GM23338 (cell line): ENCODE results near the gene WDR20. TPM values are rescaled to one million over a fixed set of nuclear protein-coding genes. Genes with fewer than 3 reads are reported as not detected.

Experiments used
- ATAC-seq: fragments of 200-7000 bp; cut with Tn5 transposase; 3 replicates; pipeline ENCODE4 v1.9.1; 2020
- DNase-seq: peaks from one replicate; pipeline ENCODE4 v3.0.0-alpha.2; 2015; ENCODE audit warnings: low spot score
- H2AFZ ChIP-seq: fragments of 200-600 bp; sonication (generic); 2 replicates; pipeline ENCODE4 v1.8.0; 2016; ENCODE audit warnings: antibody characterized with exemption, mild to moderate bottlenecking, moderate library complexity
- H3F3A ChIP-seq: fragments of 200-600 bp; sonication (generic); replicated peaks from 2 replicates; pipeline ENCODE4 v1.8.0; 2017; ENCODE audit warnings: antibody characterized with exemption, mixed run types, low read depth
- H3K27ac ChIP-seq: fragments of 200-600 bp; sonication (generic); 2 replicates; pipeline ENCODE4 v1.6.1; 2016; ENCODE audit warnings: low read depth
- H3K27me3 ChIP-seq: fragments of 200-600 bp; sonication (generic); 2 replicates; pipeline ENCODE4 v1.8.0; 2016; ENCODE audit warnings: mild to moderate bottlenecking, mixed run types, moderate library complexity; ENCODE audit not compliant: insufficient read depth
- H3K36me3 ChIP-seq: fragments of 200-600 bp; sonication (generic); 2 replicates; pipeline ENCODE4 v1.8.0; 2016; ENCODE audit warnings: mild to moderate bottlenecking; ENCODE audit not compliant: insufficient read depth
- H3K4me1 ChIP-seq: fragments of 200-600 bp; sonication (generic); 2 replicates; pipeline ENCODE4 v1.8.0; 2016; ENCODE audit warnings: mild to moderate bottlenecking, moderate library complexity; ENCODE audit not compliant: insufficient read depth
- H3K4me2 ChIP-seq: fragments of 200-600 bp; sonication (generic); 2 replicates; pipeline ENCODE4 v1.7.1; 2017; ENCODE audit warnings: mixed run types
- H3K4me3 ChIP-seq: fragments of 200-600 bp; sonication (generic); 2 replicates; pipeline ENCODE4 v1.6.1; 2016; ENCODE audit warnings: mixed run types
- H3K79me2 ChIP-seq: fragments of 200-600 bp; sonication (generic); replicated peaks from 2 replicates; pipeline ENCODE4 v1.8.0; 2017; ENCODE audit warnings: mild to moderate bottlenecking; ENCODE audit not compliant: insufficient read depth
- H3K9me2 ChIP-seq: fragments of 200-600 bp; sonication (generic); 2 replicates; pipeline ENCODE4 v1.8.0; 2017; ENCODE audit not compliant: insufficient read depth
- H4K20me1 ChIP-seq: fragments of 200-600 bp; sonication (generic); replicated peaks from 2 replicates; pipeline ENCODE4 v1.8.0; 2017; ENCODE audit warnings: mild to moderate bottlenecking; ENCODE audit not compliant: insufficient read depth
- H3K27ac Mint-ChIP-seq: 2 replicates; pipeline ENCODE4 v1.8.0; 2020; ENCODE audit warnings: inconsistent platforms, mild to moderate bottlenecking, moderate library complexity, mixed read lengths
- H3K27me3 Mint-ChIP-seq: 3 replicates; pipeline ENCODE4 v1.8.0; 2022; ENCODE audit warnings: low read depth, mild to moderate bottlenecking, moderate library complexity, mixed read lengths, inconsistent platforms; ENCODE audit not compliant: insufficient read depth, poor library complexity
- H3K36me3 Mint-ChIP-seq: 3 replicates; pipeline ENCODE4 v1.8.0; 2021; ENCODE audit warnings: low read depth, mild to moderate bottlenecking, inconsistent platforms, moderate library complexity, mixed read lengths
- H3K4me1 Mint-ChIP-seq: 3 replicates; pipeline ENCODE4 v1.8.0; 2020; ENCODE audit warnings: mild to moderate bottlenecking, inconsistent platforms, mixed read lengths
- H3K4me3 Mint-ChIP-seq: 3 replicates; pipeline ENCODE4 v1.8.0; 2021; ENCODE audit warnings: moderate library complexity, mild to moderate bottlenecking, inconsistent platforms, mixed read lengths
- H3K9me3 Mint-ChIP-seq: 3 replicates; pipeline ENCODE4 v1.8.0; 2020; ENCODE audit warnings: moderate library complexity, mild to moderate bottlenecking, inconsistent platforms, mixed read lengths
- CREB1 ChIP-seq: fragments of 250-450 bp; sonication (Bioruptor Pico); IDR thresholded peaks from 2 replicates; pipeline ENCODE4 v1.5.0; 2020; ENCODE audit warnings: low read depth, mild to moderate bottlenecking, moderate library complexity
- CTCF ChIP-seq, 2 experiments: fragments of 200-600 bp in 1 of 2; sonication (generic) in 1 of 2; conservative IDR thresholded peaks; 2 replicates each; pipeline versions ENCODE4 v1.5.1 to v1.6.1; 2016 to 2017; ENCODE audit warnings: antibody characterized with exemption in 2 of 2, low read depth in 2 of 2, mild to moderate bottlenecking in 2 of 2, moderate library complexity in 1 of 2
- ETS1 ChIP-seq: IDR thresholded peaks from 2 replicates; pipeline ENCODE4 v1.6.1; 2016; ENCODE audit warnings: antibody characterized with exemption
- EZH2 ChIP-seq: fragments of 200-600 bp; sonication (generic); IDR thresholded peaks from one replicate; pipeline ENCODE4 v1.8.0; 2017; ENCODE audit warnings: antibody characterized with exemption, mild to moderate bottlenecking, low read depth; ENCODE audit not compliant: unreplicated experiment
- EZH2phosphoT487 ChIP-seq: fragments of 200-600 bp; sonication (generic); IDR thresholded peaks from one replicate; pipeline ENCODE4 v1.8.1; 2018; ENCODE audit warnings: antibody characterized with exemption; ENCODE audit not compliant: unreplicated experiment
- JUNB ChIP-seq: IDR thresholded peaks from one replicate; pipeline ENCODE4 v1.6.1; 2016; ENCODE audit warnings: antibody characterized with exemption; ENCODE audit not compliant: unreplicated experiment
- NANOG ChIP-seq: IDR thresholded peaks from 2 replicates; pipeline ENCODE4 v1.6.1; 2016; ENCODE audit warnings: antibody characterized with exemption, borderline replicate concordance
- POLR2AphosphoS5 ChIP-seq: IDR thresholded peaks from 2 replicates; pipeline ENCODE4 v1.6.1; 2016; ENCODE audit warnings: antibody characterized with exemption, low read depth
- REST ChIP-seq: IDR thresholded peaks from one replicate; pipeline ENCODE4 v1.6.1; 2018; ENCODE audit warnings: antibody characterized with exemption; ENCODE audit not compliant: unreplicated experiment
- STAT1 ChIP-seq: IDR thresholded peaks from one replicate; pipeline ENCODE4 v1.6.1; 2016; ENCODE audit warnings: antibody characterized with exemption; ENCODE audit not compliant: unreplicated experiment
- ZNF114 ChIP-seq: fragments of 250-450 bp; sonication (Bioruptor Pico); IDR thresholded peaks from 2 replicates; pipeline ENCODE4 v1.5.0; 2020; ENCODE audit warnings: mild to moderate bottlenecking, moderate library complexity
- ZNF331 ChIP-seq: fragments of 250-450 bp; sonication (Bioruptor Pico); IDR thresholded peaks from 2 replicates; pipeline ENCODE4 v1.5.0; 2020; ENCODE audit warnings: low read depth, mild to moderate bottlenecking, moderate library complexity
- ZNF462 ChIP-seq: fragments of 250-450 bp; sonication (Bioruptor Pico); IDR thresholded peaks from 2 replicates; pipeline ENCODE4 v1.5.0; 2020; ENCODE audit warnings: mild to moderate bottlenecking, moderate library complexity
- polyA plus RNA-seq: library from polyadenylated mRNA; unstranded; fragments of >200 nt; fragmentation: Nextera tagmentation; extraction: Ambion mirVana; gene quantifications from 2 replicates; pipeline ENCODE4 v1.2.1, GENCODE V29; 2016
- total RNA-seq: library from RNA; depleted of rRNA; stranded (reverse); fragments of >200 nt; shearing (Covaris generic); gene quantifications from 2 replicates; pipeline ENCODE4 v1.2.3, GENCODE V29; 2014

WDR20 gene
- total and polyA plus RNA-seq, 2 experiments from 2014 or later, result 17.9 to 21.0 TPM

GRCh38 chr14:102225386-102225785, 85.7 kb downstream of the WDR20 start:
- no peaks in the 10 kb centered on the region; the same call in 1 of the 2 replicates for H4K20me1 ChIP-seq
- peaks cover 12% of the 10 kb centered on the region; the same call in 1 of the 2 replicates for H3K4me1 ChIP-seq
- H3F3A ChIP-seq, result no peaks in the 10 kb centered on the region
- ATAC-seq, result no peak
- no peaks in the 10 kb centered on the region for H3K79me2 ChIP-seq
- H2AFZ ChIP-seq, result no peak overlapping the region
- no peaks in the 10 kb centered on the region for H3K9me2 ChIP-seq
- no peak overlapping the region for H3K4me2 ChIP-seq
- H3K27me3 ChIP-seq, result no peaks in the 10 kb centered on the region
- peaks cover 7% of the 10 kb centered on the region for H3K27me3 Mint-ChIP-seq
- no peaks in the 10 kb centered on the region for H3K9me3 Mint-ChIP-seq
- H3K4me3 ChIP-seq, result no peak overlapping the region
- no peak overlapping the region for H3K27ac ChIP-seq
- no peak for DNase-seq
- TF ChIP-seq EZH2 (no peak), REST (no peak), ETS1 (no peak), NANOG (no peak), ZNF114 (CRISPR knock-in tag) (no peak), STAT1 (no peak), ZNF462 (CRISPR knock-in tag) (no peak), ZNF331 (no peak), CTCF (conservative IDR thresholded peaks at IDR 0.05; ENCODE audit: low read depth in 2 of 2) (no peak), EZH2phosphoT487 (no peak), POLR2AphosphoS5 (no peak), CREB1 (no peak), JUNB (no peak)
- peaks cover 17% of the 10 kb centered on the region for H3K4me1 Mint-ChIP-seq
- no peak overlapping the region for H3K27ac Mint-ChIP-seq
- no peaks in the 10 kb centered on the region for H3K36me3 ChIP-seq
- no peak overlapping the region for H3K4me3 Mint-ChIP-seq
- no peaks in the 10 kb centered on the region; the same call in 1 of the 3 replicates for H3K36me3 Mint-ChIP-seq
